ENCODE results near the gene INTS7.

The INTS7 gene

GRCh38 chr1:211912844-211913432, 122.4 kb downstream of the INTS7 start:
- no peak overlapping the region for H3K4me3 ChIP-seq (ENCODE audit: low read depth, low read length)
- TF ChIP-seq POLR2A (IDR thresholded peaks at IDR 0.05; ENCODE audit: extremely low read depth, insufficient read length) (no peak), MAX (IDR thresholded peaks at IDR 0.05; ENCODE audit: low read depth, low read length) (no peak), MYC (IDR thresholded peaks at IDR 0.05; ENCODE audit: low read depth, low read length) (no peak), CTCF (IDR thresholded peaks at IDR 0.05; ENCODE audit: low read depth, low read length) (no peak)
- no peak for DNase-seq (ENCODE audit: low read depth)

GRCh38 chr1:211912038-211912437, 123.3 kb downstream of the INTS7 start:
- no peak for TF ChIP-seq POLR2A (IDR thresholded peaks at IDR 0.05; ENCODE audit: extremely low read depth, insufficient read length)
- TF ChIP-seq CTCF (IDR thresholded peaks at IDR 0.05; ENCODE audit: low read depth, low read length), result no peak
- no peak for TF ChIP-seq MAX (IDR thresholded peaks at IDR 0.05; ENCODE audit: low read depth, low read length)
- no peak for TF ChIP-seq MYC (IDR thresholded peaks at IDR 0.05; ENCODE audit: low read depth, low read length)
- no peak for DNase-seq (ENCODE audit: low read depth)
- no peak overlapping the region for H3K4me3 ChIP-seq (ENCODE audit: low read depth, low read length)

GRCh38 chr1:211910913-211911485, 124.4 kb downstream of the INTS7 start:
- DNase-seq (ENCODE audit: low read depth), result peak; percentile 60

GRCh38 chr1:211910113-211910884, 125.1 kb downstream of the INTS7 start:
- TF ChIP-seq CTCF (IDR thresholded peaks at IDR 0.05; ENCODE audit: low read depth, low read length) (no peak), MYC (IDR thresholded peaks at IDR 0.05; ENCODE audit: low read depth, low read length) (no peak), MAX (IDR thresholded peaks at IDR 0.05; ENCODE audit: low read depth, low read length) (no peak), POLR2A (IDR thresholded peaks at IDR 0.05; ENCODE audit: extremely low read depth, insufficient read length) (no peak)
- H3K4me3 ChIP-seq (ENCODE audit: low read depth, low read length), result no peak overlapping the region
- DNase-seq (ENCODE audit: low read depth), result no peak

More at GRCh38 chr1:211910913-211911485, 124.4 kb downstream of the INTS7 start:
- no peak overlapping the region for H3K4me3 ChIP-seq (ENCODE audit: low read depth, low read length)
- TF ChIP-seq MAX (IDR thresholded peaks at IDR 0.05; ENCODE audit: low read depth, low read length) (no peak), CTCF (IDR thresholded peaks at IDR 0.05; ENCODE audit: low read depth, low read length) (no peak), POLR2A (IDR thresholded peaks at IDR 0.05; ENCODE audit: extremely low read depth, insufficient read length) (no peak), MYC (IDR thresholded peaks at IDR 0.05; ENCODE audit: low read depth, low read length) (no peak)

GRCh38 chr1:211909395-211909794, 126.0 kb downstream of the INTS7 start:
- no peak for DNase-seq (ENCODE audit: low read depth)
- H3K4me3 ChIP-seq (ENCODE audit: low read depth, low read length), result no peak overlapping the region
- no peak for TF ChIP-seq POLR2A (IDR thresholded peaks at IDR 0.05; ENCODE audit: extremely low read depth, insufficient read length)
- no peak for TF ChIP-seq MAX (IDR thresholded peaks at IDR 0.05; ENCODE audit: low read depth, low read length)
- TF ChIP-seq MYC (IDR thresholded peaks at IDR 0.05; ENCODE audit: low read depth, low read length), result no peak
- TF ChIP-seq CTCF (IDR thresholded peaks at IDR 0.05; ENCODE audit: low read depth, low read length), result no peak
